ENCODE data around the gene POLG2. TPM values are rescaled to one million over a fixed set of nuclear protein-coding genes. Genes with fewer than 3 reads are reported as not detected.

The POLG2 gene
- 29.3 and 31.8 TPM in 2 replicates for total RNA-seq

DNA sequence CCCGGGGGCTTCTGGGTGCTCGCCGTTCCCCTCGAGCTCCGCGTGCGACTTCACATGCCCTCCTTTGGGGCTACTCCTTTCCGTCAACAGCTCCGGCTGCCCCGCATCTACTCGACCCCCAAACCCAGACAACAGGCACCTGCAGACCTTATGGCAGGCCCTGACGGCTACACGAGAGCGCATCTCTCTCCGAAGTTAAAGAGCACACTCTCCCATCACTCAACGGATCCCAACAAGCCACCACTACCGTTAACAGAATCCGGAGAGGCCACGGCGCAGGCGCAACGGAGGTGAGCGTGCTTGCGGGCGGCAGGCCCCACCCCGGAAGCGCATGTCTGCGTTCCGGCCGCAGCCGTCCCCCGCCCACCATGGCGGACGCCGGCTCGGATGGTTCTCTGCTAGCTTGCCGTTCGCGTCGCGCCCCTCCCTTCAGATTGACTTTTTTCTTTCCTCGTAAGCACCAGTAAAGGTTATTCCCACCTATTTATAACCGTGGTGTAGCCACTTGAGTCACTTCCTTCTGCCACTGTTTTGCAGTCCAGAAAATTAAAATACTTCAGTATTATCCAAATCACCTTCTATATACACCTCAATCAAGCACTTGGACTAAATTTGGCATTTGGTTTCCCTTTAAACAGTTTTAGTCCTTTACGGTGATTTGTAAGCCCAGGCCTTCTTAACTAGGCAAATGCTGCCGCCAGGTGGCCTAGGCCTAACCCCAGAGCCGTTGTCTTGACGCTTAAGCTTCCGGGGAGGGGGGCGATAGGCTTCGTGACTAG lies at the start of gene POLG2:
TSS of gene POLG2 (minus strand) at position 269 of the 779 bp plus-strand sequence. CDS start at position 183, 86 bp downstream.
- intact Hi-C loops (cut with micrococcal nuclease): loop anchor here (1.0 kb wide), 2 partner anchors 8 to 234 kb away; partner anchors contain the start of gene TEX2

DNA sequence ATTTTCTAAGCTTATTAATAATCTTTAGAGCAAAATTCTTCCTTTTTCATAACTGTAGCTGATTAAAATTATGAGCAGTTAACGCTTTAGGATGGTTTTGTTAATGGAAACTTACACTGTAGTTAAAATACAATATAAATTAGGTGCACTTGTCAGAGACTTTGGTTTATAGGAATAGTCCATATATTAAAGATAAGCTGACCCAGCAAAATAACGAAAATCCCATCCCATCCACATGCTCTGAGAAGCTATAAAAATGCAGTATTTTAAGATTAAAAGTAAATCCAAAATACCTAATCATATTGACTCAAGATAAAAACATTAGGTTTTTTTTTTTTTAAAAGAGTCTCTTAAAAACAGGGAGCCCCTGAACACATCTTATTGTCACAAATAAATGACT lies 47.9 kb upstream of the POLG2 start:
- intact Hi-C loops (cut with micrococcal nuclease): no loop called here

GRCh38 chr17:64540118-64540776 lies 43.4 kb upstream of the POLG2 start:
- intact Hi-C loops (cut with micrococcal nuclease): no loop called here

DNA sequence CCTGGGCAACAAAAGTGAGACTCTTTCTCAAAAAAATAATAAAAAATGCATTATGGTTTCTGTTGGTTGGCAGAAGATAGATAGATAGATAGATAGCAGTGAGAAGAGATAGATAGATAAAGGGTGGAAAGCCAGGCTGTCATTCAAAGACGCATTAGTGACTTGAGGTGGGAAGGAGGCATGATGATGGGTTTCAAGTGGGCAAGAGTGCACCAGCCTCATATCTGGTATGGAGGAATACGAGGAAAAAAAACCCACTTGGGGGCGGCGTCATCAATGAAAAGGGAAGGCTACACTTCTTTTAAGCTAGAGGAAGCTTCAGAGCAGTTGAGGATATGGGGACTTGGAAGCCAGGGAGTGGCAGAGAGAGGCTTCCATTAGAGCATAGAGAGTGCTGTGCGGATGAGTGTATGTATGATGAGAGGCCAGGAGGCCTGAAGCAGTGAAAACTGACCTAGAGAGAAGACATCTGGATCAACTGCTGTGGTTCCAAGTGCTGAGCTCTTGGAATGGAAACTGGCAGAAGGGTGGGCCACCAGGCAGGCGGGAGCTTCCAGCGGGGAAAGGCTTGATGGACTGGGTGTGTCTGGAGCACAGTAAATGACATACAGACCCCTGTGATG lies 41.8 kb upstream of the POLG2 start:
- intact Hi-C loops (cut with micrococcal nuclease): no loop called here

GRCh38 chr17:64537488-64537887 lies 40.6 kb upstream of the POLG2 start:
- intact Hi-C loops (cut with micrococcal nuclease): no loop called here

DNA sequence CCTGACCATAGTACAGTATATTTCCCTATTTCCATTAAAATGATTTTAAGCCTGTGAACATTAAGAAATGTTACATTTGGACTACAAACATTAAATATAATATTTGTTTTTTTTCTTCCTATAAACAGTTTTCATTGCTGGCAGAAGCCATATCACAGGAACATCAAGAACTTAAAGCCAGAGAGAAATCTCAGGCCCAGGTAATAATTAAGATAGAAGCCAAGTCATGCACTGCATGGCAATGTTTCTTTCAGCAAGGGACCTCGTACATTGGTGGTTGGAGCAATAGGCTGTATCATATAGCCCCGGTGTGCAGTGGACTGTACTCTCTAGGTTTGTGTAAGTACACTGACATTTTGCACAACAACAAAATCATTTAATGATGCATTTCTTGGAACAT lies 40.1 kb upstream of the POLG2 start:
- intact Hi-C loops (cut with micrococcal nuclease): no loop called here

DNA sequence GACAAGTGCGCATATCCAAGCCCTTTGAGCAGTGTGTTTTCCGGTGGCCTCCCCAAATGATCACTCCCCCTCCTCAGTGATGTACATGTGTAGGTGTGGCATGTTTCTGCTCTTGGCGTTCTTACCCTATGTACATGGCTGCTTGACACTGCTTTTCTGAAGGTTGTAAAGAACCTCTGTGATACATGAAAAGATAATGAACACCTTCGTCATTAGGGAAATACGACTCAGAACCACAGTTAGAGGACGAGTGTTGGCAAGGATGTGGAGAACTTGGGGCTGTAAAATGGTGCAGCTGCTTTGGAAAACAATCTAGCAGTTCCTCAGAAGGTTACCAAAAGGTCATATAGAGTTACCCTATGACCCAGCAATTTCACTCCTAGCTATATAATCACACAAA lies 38.5 kb upstream of the POLG2 start:
- intact Hi-C loops (cut with micrococcal nuclease): loop anchor here (2.0 kb wide), 1 partner anchor 113 kb away; no protein-coding TSS in a partner anchor

- intact Hi-C loops (cut with micrococcal nuclease): loop anchor here (2.0 kb wide), 1 partner anchor 115 kb away; no protein-coding TSS in a partner anchor
Measured at GRCh38 chr17:64534187-64534586, 37.3 kb upstream of the POLG2 start.

- intact Hi-C loops (cut with micrococcal nuclease): loop anchor here (2.0 kb wide), 1 partner anchor 115 kb away; no protein-coding TSS in a partner anchor
Measured at GRCh38 chr17:64533784-64534183, 36.9 kb upstream of the POLG2 start.

- intact Hi-C loops (cut with micrococcal nuclease): no loop called here
Measured at GRCh38 chr17:64532409-64532808, 35.6 kb upstream of the POLG2 start.

- intact Hi-C loops (cut with micrococcal nuclease): no loop called here
Measured at GRCh38 chr17:64531955-64532371, 35.1 kb upstream of the POLG2 start.

DNA sequence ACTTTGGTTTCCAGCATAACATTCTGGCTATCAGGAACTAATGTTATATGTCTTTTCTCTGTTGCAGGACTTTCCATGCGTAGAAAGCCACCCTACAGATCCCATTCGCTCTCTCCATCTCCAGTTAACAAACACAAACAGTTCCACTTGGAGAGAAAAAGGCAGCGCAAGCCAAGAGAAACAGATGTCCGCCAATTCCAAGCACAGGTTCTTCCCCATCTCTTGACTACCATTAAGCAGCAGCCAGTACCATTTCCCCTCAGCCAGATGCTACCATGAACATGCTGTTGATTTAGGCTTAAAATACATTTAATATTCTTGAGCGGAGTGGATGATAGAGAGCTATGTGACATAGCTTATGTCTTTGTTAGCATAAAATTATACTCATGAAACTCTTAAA lies 32.4 kb upstream of the POLG2 start:
- intact Hi-C loops (cut with micrococcal nuclease): no loop called here

GRCh38 chr17:64527914-64528313 lies 31.1 kb upstream of the POLG2 start:
- intact Hi-C loops (cut with micrococcal nuclease): no loop called here

GRCh38 chr17:64520359-64520758 lies 23.5 kb upstream of the POLG2 start:
- intact Hi-C loops (cut with micrococcal nuclease): no loop called here

DNA sequence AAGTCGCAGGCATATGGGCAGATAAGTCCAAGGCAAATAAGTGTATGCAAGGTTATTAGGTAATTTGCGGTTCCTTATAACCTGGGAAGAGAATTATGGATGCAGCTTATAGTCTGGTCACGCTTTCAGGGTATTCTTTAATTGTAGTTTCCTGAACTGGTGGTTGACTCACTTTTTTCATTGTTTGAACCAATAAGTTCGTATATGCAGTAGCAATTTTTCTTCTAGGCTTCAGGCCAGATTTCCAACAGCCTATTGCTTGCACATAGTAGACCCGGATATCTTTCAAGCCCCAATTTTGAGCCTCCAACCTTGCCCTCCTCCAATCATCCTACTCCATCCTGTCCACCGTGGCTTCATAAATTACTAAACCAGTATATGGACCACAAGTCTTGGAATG lies 22.7 kb upstream of the POLG2 start:
- intact Hi-C loops (cut with micrococcal nuclease): no loop called here

DNA sequence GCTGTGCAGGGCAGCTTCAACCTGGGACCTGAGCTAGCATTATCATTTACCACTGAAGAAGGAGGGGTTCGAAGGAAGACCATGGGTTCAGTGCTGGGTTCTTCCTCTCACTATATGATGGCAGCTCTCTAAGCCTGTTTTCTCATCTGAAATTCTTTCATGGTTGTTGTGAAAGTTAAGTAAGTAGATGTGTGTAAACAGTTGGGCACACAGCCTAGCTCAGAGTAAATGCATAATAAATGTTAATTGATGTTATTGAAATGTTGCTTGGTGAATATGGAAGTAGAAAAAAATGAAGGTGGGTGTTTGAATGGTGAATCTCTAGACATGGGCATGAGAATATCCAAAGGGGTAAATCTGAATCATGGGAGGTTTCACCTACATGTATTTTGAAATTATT lies 19.0 kb upstream of the POLG2 start:
- intact Hi-C loops (cut with micrococcal nuclease): no loop called here

DNA sequence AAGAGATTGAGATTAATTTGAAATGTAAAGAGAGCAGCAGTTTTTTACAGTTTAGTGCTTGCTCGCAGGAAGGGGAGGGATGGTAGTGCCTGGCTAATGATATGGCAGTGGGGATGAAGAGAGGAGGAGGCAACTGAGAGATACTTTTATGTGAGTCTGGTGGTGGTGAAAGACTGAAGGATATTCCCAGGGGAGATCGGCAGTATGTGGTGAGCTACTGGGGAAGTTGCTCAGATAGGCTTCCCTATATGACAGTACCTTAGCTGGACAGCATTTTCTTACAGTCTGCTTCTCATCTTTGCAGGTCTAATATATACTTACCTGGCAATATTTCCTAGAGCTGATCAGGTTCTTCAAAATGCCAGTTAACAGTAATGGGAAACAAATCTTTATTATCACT lies 18.6 kb upstream of the POLG2 start:
- intact Hi-C loops (cut with micrococcal nuclease): no loop called here

- intact Hi-C loops (cut with micrococcal nuclease): loop anchor here (5.0 kb wide), 3 partner anchors 548 to 957 kb away; partner anchors contain the start of genes DCAF7, GNA13 and MAP3K3
Measured at GRCh38 chr17:64509179-64509578, 12.3 kb upstream of the POLG2 start.

GRCh38 chr17:64508683-64509082 lies 11.8 kb upstream of the POLG2 start:
- intact Hi-C loops (cut with micrococcal nuclease): loop anchor here (5.0 kb wide), 3 partner anchors 549 to 956 kb away; partner anchors contain the start of genes DCAF7, GNA13 and MAP3K3

DNA sequence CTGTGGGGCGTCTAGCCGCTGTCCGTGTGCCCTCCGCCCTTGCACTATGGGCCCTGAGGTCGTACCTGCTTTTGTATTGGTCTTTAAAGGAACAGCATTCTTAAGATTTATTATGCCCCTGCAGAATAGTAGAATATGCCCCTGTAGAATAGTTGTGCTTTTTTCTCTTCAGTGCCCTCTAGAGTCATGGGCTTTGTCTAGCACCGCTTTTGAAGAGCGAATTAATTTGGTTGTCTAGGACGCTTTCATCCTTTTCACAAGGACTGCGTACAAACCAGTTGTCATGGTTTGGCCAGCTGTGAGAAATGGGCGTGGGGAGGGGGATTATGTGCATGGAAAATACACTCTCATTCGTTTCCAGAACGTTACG lies 10.5 kb upstream of the POLG2 start:
- intact Hi-C loops (cut with micrococcal nuclease): loop anchor here (1.0 to 5.0 kb wide), 11 partner anchors 87 to 955 kb away; partner anchors contain the start of genes CCDC47, DCAF7, GNA13 and MAP3K3

- intact Hi-C loops (cut with micrococcal nuclease): loop anchor here (1.0 to 5.0 kb wide), 18 partner anchors 67 to 954 kb away; partner anchors contain the start of genes CCDC47, DCAF7, ERN1 and GNA13
Measured at GRCh38 chr17:64506576-64507412, 9.9 kb upstream of the POLG2 start, which contains the start of gene CEP95. Gene CEP95 (plus strand): TSS chr17:64506977. CDS start chr17:64507098, 121 bp downstream.
